GM21528 (cell line): ENCODE results near the gene RMND5A.

Experiments used
- ATAC-seq: cut with Tn5 transposase; IDR thresholded peaks from one replicate; pipeline ENCODE4 v1.9.1; 2021; ENCODE audit warnings: mild to moderate bottlenecking, moderate library complexity; ENCODE audit not compliant: unreplicated experiment, low FRiP score

The RMND5A gene

DNA sequence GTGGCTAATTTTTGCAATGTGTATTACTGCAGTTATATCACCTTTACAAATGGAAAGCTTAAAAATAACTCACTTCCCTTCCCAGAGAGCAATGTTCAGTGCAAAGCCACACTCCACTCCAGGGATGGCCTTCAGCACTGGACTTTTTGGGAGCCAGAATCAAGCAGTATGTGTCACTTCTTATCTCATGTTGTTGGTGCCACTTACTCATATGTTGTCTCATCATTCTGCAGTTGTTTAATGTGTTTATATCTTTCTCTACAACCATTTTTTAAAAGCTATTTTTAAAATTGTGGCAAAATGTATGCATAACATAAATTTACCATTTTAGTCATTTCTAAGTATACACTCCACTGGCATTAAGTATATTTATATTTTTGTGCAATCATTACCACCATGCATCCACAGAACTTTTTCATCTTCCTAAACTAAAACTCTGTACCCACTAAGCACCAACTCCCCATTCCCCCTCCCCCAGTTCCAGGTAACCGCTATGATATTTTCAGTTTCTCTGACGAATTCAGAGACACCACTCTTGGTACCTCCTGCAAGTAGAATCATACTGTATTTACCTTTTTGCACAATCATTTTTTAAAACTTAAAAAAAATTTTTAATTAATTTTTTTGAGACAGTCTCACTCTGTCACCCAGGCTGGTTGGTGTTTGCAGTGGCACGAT is 102.7 kb downstream of the RMND5A start:
- ATAC-seq: no peak

DNA sequence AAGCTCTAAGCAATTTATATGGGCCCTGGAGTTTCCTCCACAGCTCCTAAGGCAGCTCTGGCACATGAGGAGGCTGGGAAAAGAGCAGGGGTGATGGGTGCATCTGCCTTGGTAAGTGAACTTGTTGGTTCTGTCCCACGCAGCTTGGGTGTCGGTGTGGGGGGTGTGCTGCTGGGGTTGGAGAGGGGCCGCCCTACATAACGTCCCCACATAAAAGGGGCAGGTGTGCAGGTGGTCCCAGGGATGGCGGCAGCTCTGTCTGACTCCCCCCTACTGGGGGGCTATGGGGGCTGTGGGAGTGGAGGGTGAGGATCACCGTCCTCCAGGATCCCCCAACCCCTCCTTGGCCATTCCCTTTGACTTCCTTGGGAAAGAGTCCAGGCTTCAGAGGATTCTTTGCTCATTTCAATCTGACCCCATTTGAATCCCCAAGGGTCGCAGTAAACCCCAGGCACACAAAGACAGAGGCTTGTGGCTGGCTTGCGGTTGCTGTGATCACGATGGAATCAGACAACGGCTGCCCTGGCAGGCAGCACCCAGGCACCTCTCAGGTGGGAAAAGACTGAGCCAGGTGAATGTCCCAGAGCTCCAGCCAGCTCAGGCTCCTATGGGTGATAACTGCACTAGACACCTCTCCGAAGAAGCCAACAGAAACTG is 105.1 kb downstream of the RMND5A start:
- no peak for ATAC-seq

DNA sequence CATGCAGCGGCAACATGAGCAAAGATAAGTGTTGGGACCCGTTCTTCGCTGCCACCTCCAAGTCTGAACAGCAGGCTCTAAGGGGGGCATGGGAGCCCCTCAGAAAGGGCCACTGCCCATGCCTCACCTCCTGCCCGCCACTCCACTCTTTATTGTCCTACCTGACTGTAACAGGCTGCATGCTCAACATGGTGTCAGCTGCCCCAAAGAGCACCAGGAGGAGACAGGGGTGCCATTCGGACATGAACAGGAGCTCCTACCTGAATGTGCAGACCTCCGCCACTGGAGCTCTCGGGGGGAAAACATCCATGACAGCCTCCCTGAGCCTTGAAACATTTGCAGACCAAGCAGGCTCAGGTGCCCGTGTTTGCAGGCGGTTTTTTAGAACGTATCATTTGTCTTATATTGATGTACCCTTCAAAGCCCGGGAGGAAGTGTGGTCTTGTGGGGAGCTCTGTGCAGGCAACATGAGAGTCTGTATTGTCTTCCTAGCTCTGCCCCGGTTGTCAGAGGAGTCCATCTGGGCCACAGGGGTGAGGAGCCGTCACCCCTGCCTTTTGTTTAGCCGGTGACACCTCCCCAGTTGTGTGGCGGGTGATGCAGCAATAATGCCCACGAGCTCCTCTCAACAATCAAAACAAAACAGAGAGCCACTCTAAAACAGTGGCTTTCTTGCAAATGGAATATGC is 105.7 kb downstream of the RMND5A start:
- no peak for ATAC-seq

DNA sequence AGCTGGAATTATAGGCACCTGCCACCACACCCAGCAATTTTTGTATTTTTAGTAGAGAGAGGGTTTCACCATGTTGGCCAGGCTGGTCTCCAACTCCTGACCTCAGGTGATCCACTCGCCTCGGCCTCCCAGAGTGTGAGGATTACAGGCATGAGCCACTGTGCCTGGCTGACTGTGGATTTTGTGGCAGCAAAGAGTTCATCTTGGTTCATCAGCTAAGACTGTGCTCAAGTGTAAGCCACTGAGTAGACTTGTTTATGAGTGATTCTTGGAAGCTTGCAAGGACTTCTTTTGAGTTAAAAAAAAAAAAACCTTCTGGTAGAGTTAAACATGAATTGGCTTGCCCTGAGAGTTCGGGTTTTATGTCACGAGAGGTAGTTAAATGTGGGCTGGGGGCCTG is 106.9 kb downstream of the RMND5A start:
- no peak for ATAC-seq
